Measurements from ENCODE around the gene EHMT1. TPM values are rescaled to one million over a fixed set of nuclear protein-coding genes. Genes with fewer than 3 reads are reported as not detected.
"Not testable (repeated sequence)": the region's sequence is repeated elsewhere in the genome, so short reads cannot be mapped to it uniquely, and the experiment has no call there.

The EHMT1 gene
- total RNA-seq, 1 experiment from 2014 or later = 46.0 TPM

DNA sequence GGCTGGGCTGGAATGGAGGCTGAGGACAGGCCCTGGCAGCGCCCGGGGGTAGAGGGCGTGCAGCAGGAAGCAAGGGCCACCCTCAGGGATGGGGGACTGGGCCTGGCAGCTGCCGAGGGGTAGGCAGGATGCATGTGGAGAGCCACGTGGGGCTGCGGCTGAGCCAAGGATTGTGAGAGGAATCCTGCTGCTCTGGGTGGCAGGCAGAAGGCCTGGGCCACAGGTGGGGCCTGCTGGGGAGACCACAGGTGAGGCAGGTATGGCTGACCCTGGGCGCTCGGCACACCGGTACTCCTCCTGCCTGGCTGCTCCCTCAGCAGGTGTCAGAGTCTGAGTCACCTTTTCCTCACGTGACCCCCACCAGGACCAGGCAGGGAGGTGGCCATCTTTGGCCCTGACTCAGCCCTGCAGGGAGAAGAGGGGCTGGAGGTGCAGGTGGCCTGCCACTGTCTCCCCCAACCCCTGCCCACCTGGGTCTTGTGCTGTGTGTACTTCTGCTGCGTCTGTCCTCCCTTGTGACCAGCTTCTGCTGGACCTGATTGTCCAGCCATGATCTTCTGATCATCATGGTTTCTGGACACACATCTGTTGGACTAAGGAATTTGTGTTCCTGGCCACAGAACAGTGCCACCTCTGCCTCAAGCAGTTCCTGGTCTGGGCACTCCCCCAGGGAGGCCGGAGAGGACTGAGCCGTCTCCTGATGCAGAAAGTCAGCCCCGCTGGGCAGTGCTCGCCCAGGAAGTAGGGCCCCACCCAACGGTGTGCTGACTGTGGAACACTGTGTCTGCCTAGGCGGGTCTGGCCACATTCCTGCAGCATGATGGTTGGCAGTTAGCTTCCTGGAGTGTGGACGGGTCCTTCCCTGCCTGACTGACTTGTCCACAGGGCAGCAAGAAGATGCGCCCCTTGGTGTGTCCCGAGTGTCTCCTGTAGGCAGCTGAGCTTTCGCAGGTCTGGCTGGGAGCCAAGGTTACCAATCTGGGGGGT, 6.9 kb upstream of the EHMT1 start:
- peak; percentile 93 for DNase-seq (ENCODE audit: low read depth)
- in situ Hi-C loops (cut with HindIII; ENCODE audit: low pct_unique_long_range_greater_than_20kb, low sequenced_read_pairs) = no loop called here

DNA sequence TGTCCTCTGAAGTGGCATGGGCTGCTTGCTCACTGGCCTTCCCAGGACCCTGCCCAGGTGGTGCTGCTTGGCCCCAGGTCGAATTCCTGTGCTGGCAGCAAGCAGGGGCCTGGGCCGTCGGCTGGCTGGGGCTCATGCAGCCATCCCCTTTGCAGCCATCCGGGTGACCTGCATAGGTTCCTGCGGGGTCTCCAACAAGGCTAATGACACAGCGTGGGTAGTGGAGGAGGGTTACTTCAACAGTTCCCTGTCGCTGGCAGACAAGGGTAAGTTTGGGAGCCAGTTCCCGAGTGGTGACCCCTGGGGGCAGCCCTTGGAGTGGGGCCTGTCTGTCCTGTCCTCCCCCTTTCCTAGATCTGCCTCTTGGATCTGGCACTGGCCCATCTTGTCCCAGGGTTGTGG, 6.1 kb upstream of the EHMT1 start:
- in situ Hi-C loops (cut with HindIII; ENCODE audit: low pct_unique_long_range_greater_than_20kb, low sequenced_read_pairs) = no loop called here
- DNase-seq (ENCODE audit: low read depth) = no peak

DNA sequence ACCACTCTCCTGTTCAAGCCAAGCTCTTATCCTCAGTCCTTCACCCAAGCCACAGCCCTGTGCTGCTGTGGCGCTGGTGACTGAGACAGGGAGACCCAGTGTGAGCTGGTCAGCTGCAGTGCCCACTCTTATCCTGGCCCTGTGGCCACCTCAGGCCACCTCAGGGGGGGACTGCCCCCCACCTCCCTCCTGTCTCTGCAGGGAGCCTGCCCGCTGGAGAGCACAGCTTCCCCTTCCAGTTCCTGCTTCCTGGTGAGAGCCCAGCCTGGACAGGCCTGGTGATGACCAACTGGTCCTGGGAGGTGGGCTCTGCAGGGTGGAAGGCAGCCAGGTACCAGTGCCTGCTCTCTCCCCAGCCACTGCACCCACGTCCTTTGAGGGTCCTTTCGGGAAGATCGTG, 5.5 kb upstream of the EHMT1 start:
- in situ Hi-C loops (cut with HindIII; ENCODE audit: low pct_unique_long_range_greater_than_20kb, low sequenced_read_pairs) = no loop called here
- no peak for DNase-seq (ENCODE audit: low read depth)

DNA sequence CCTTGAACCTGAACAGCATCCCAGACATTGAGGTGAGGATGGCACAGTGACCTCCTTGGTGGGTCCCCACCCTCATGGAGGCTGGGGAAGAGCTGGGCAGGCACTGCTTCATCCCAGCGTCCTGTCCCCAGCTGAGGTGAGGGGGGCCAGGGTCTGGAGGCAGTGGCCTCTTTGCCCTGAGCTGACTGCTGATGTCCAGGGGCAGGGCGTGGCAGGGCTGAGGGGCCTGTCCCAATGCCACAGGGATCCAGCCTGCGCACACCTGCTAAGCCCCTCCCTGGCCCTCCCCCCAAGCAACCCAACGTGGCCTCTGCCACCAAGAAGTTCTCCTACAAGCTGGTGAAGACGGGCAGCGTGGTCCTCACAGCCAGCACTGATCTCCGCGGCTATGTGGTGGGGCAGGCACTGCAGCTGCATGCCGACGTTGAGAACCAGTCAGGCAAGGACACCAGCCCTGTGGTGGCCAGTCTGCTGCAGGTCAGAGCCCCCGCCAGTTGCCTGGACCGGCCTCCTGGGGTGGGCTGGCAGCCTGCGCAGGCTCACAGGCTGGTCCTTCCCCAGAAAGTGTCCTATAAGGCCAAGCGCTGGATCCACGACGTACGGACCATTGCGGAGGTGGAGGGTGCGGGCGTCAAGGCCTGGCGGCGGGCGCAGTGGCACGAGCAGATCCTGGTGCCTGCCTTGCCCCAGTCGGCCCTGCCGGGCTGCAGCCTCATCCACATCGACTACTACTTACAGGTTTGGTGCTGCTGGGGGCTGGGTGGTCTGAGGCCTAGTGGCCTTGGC, 4.9 kb upstream of the EHMT1 start:
- no peak for DNase-seq (ENCODE audit: low read depth)
- in situ Hi-C loops (cut with HindIII; ENCODE audit: low pct_unique_long_range_greater_than_20kb, low sequenced_read_pairs) = no loop called here

DNA sequence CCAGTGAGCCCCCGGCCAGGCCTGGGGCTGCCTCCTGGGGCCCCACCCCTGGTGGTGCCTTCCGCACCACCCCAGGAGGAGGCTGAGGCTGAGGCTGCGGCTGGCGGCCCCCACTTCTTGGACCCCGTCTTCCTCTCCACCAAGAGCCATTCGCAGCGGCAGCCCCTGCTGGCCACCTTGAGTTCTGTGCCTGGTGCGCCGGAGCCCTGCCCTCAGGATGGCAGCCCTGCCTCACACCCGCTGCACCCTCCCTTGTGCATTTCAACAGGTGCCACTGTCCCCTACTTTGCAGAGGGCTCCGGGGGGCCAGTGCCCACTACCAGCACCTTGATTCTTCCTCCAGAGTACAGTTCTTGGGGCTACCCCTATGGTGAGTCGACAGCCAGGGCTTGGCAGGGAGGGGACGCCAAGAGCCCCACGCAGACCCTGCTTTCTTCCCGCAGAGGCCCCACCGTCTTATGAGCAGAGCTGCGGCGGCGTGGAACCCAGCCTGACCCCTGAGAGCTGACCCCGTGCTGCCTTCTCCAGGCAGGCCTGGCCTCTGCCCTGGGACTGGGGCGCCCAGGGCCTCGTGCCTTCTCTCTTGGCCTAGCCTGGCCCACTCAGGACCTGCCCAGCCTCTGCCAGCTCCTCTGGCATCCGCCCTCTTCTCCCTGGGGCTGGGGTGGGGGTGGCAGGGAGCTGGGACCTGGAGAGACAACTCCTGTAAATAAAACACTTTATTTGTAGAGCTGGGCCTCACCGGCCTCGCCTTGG, 4.0 kb upstream of the EHMT1 start:
- in situ Hi-C loops (cut with HindIII; ENCODE audit: low pct_unique_long_range_greater_than_20kb, low sequenced_read_pairs) = no loop called here

DNA sequence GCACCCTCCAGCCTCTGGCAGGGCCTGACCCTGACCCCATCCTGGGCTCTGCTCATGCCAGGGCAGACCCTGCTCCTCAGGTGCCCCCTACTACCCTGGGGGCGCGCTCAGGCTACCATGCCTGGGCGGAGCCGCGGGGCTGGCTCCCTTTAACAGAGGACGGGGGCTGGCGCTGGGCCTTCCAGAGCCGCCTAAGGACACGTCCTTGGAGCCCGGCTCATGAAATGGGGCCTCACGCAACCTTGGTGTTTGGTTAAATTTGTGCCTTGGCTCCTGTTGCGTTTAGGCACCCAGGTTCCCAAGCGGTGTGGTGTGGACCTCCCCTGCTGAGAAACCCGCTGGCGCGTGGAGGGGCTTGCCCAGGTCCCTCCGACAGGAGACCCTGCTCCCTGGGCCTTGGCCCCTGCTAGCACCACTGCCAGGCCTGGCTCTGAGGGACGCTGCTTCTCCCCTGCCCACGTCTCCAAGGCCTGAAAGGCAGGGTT, 3.4 kb upstream of the EHMT1 start:
- in situ Hi-C loops (cut with HindIII; ENCODE audit: low pct_unique_long_range_greater_than_20kb, low sequenced_read_pairs) = no loop called here
- no peak for DNase-seq (ENCODE audit: low read depth)

More for the DNA sequence above, 4.0 kb upstream of the EHMT1 start:
- no peak for DNase-seq (ENCODE audit: low read depth)

DNA sequence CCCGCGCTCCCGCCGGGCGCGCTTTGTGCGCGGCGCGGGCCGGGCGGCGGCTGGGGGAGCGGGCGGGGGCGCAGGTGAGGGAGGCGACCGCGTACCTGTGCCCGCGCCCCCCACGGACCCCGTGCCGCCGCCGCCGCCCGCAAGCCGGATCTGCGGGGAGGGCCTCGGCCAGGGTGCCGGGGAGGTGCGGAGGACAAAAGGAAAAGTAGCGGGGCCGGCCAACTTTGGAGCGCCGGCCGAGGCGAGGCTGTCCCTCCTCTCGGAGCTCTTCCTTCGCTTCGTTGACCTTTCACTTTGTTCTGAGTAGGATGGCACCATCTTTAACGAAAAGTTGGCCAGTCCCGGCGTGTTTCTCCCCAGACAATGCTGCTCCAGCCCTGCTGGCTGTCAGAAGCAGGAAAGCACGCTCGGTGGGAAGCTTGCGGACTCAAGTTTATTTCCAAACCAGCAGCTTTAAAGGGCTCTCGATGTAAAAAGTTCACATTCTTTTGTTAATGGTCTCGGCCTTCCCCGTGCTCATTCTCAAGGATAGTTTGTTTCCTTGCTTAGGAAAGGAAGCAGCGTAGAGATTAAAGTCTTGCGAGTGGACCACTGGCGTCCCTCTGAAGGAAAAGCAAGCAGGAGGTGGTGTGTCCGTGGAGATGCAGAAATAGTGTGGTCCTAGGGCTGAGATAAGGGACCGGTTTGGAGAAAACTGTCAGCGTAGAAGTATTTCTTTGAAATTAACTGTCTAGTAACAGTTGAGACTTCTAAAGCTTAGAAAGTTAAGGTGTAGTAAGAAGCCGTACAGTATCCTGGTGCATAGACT, 639 bp downstream of the EHMT1 start:
- DNase-seq (ENCODE audit: low read depth) = peak; percentile 30
- in situ Hi-C loops (cut with HindIII; ENCODE audit: low pct_unique_long_range_greater_than_20kb, low sequenced_read_pairs) = no loop called here

DNA sequence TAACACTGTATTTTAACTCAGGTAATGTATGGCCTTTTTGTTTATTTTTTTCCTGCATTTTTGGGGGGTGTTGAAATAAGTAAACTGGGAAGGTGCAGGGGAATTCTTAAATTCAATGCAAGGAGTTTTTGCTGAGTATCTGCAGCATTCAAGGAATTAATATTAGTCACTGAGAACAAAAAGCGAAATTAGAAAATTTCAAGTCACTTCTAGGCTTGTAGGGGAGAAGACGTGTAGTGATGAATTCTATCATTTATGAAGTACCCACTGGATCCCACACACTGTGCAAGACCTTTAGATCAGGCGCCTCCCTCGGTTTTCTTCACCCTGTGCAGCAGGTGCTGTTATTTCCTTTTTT, 1.2 kb downstream of the EHMT1 start:
- in situ Hi-C loops (cut with HindIII; ENCODE audit: low pct_unique_long_range_greater_than_20kb, low sequenced_read_pairs) = no loop called here
- no peak for DNase-seq (ENCODE audit: low read depth)

DNA sequence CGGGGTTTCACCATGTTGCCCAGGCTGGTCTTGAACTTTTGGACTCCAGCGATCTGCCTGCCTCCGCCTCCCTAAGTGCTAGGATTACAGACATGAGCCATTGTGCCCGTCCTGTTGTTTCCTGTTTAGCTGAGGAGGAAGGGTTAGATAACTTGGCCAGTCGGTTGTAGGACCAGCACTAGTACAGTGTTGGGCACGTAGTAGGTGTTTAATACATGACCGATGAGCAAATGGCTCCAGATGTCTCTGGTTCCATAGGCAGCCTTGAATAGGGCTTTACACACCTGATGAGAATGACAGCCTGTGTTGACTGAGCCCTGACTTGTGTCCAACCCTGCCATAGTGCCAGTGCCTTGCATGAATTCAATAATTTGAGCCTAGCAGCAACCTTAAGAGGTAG, 1.8 kb downstream of the EHMT1 start:
- no peak for DNase-seq (ENCODE audit: low read depth)
- in situ Hi-C loops (cut with HindIII; ENCODE audit: low pct_unique_long_range_greater_than_20kb, low sequenced_read_pairs) = no loop called here

DNA sequence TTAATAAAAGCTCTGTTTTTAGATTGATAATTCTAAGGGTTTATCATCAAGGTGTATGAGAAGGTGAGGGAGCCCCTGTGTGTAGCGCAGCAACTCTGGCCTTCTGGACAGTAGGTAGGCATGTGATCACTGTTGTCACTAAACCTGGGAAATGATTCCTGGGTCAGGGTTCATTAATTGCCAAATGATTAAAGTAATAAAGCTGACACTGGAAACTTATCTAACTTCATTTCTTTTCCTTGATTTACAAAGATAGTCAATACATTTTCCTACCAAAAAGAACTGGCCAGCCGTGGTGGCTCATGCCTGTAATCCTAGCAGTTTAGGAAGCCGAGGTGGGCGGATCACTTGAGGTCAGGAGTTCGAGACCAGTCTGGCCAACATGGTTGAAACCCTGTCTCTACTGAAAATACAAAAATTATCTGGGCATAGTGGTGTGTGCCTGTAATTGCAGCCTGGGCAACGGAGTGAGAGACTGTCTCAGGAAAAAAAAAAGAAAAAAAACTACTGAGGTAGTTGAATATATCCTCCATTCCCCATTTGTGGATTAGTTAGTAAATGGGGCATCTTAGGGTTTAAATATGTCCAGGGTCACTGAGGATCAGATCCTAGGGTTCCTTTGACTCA, 2.4 kb downstream of the EHMT1 start:
- in situ Hi-C loops (cut with HindIII; ENCODE audit: low pct_unique_long_range_greater_than_20kb, low sequenced_read_pairs) = no loop called here
- peak; percentile 29 for DNase-seq (ENCODE audit: low read depth)

DNA sequence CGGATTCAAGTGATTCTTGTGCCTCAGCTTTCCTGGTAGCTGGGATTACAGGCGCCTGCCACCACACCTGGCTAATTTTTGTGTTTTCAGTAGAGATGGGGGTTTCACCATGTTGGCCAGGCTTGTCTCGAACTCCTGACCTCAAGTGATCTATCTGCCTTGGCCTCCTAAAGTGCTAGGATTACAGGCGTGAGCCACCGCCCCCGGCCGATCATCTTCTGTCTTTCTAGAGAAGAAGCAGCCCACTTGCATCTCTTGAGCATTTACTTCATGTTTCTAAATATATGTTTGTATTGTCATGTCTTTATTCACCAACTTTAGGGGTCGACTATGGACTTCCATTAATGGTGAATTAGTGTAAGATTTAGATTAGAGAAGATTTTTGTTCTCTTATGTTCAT, 3.4 kb downstream of the EHMT1 start:
- in situ Hi-C loops (cut with HindIII; ENCODE audit: low pct_unique_long_range_greater_than_20kb, low sequenced_read_pairs); DNase-seq (ENCODE audit: low read depth): not testable (repeated sequence)

DNA sequence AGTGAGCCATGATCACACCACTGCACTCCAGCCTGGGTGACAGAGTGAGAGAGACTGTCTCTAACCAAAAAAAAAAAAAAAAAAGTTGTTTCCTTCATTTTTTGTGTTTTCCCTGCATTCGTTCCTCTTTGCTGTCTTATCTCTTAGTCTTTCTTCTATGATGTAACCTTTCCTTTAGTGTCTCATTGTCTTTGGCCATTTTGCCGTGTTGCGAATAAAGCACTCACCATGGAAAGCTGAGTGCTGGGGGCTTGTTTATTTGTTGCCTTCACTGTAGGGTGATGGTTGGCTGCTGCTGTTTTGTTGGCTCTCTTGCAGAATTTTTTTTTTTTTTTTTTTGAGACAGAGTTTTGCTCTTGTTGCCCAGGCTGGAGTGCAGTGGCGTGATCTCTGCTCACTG, 7.7 kb downstream of the EHMT1 start:
- DNase-seq (ENCODE audit: low read depth) = no peak
- in situ Hi-C loops (cut with HindIII; ENCODE audit: low pct_unique_long_range_greater_than_20kb, low sequenced_read_pairs) = no loop called here

DNA sequence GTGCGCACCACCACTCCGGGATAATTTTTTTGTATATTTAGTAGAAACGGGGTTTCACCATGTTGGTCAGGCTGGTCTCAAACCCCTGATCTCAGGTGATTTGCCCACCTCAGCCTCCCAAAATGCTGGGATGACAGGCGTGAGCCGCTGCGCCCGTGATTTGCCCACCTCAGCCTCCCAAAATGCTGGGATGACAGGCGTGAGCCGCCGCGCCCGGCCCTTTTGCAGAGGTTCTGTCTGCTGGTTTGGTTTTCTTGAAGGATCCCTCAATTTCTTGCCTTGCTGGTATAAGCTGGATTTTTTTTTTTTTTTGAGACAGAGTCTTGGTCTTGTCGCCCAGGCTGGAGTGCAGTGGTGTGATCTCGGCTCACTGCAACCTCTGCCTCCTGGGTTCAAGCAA, 8.6 kb downstream of the EHMT1 start:
- DNase-seq (ENCODE audit: low read depth); in situ Hi-C loops (cut with HindIII; ENCODE audit: low pct_unique_long_range_greater_than_20kb, low sequenced_read_pairs): not testable (repeated sequence)

DNA sequence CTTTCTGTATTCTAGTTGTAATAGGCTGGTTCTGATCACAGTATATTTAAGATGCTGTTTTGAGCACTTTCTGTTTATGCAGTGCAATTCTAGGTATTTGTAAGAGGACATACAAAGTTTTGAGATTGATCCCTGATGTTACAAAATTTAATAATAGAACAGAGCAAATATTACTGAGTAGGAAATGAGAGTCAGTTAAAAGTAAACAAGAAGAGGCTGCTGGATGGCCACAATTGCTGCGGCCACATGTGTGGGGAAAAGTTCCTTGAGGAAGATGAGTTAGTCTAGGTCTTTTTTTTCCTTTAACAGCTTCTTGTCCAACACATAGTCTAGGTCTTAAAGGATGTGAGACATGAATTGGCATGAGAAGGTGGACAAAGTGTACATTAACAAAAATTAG, 11.3 kb downstream of the EHMT1 start:
- DNase-seq (ENCODE audit: low read depth) = no peak
- in situ Hi-C loops (cut with HindIII; ENCODE audit: low pct_unique_long_range_greater_than_20kb, low sequenced_read_pairs) = no loop called here

DNA sequence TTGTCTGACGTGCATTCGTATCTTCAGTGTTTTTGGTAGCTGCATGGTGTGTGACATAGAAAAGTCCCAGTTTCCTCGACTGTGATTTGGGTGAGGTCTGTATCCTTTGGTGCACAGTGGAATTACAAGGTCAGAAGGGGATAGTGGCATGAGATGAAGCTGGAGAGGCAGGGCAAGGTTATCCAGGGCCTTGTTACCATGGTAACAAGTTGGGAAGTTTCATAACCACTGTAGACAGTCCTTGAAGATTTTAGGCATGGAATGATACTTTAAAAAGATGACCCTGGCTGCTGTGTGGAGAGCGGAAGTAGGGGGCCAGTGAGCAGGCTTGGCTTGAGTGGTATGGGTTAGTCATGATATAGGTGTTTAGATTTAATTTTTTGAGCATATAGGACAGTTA, 11.9 kb downstream of the EHMT1 start:
- no peak for DNase-seq (ENCODE audit: low read depth)
- in situ Hi-C loops (cut with HindIII; ENCODE audit: low pct_unique_long_range_greater_than_20kb, low sequenced_read_pairs) = no loop called here

DNA sequence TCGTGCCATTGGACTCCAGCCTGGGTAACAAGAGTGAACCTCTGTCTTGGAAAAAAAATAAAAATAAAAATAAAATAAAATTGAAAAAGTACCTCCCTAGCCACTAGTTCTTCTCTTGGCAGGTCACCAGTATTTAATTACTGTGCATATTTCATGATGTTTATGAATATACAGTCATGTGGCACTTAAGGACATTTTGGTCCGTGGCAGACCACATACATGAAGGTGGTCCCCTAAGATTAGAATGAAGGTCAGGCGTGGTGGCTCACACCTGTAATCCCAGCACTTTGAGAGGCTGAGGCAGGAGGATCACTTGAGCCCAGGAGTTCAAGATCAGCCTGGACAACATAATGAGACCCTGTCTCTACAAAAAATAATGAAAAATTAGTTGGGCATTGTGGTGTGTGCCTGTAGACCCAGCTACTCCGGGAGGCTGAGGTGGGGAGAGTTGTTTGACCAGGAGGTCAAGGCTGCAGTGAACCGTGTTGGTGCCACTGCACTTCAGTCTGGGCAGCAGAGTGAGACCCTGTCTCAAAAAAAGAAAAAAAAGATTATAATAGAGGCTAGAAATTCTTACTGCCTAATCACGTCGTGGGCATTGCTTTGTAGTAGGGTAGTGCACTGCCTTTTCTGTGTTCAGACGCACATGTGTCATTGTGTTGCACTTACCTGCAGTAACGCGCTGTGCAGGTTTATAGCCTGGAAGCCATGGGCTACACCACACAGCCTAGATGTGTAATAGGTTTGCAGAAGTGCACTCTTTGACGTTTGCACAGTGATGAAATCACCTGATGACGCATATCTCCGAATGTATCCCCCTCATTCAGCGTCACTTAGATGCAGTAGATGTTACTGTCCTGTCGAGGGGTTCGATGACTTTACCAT, 12.8 kb downstream of the EHMT1 start:
- in situ Hi-C loops (cut with HindIII; ENCODE audit: low pct_unique_long_range_greater_than_20kb, low sequenced_read_pairs) = no loop called here
- no peak for DNase-seq (ENCODE audit: low read depth)
